GM23338 (cell line): Measurements from ENCODE around the gene ADIPOQ. TPM values are rescaled to one million over a fixed set of nuclear protein-coding genes. Genes with fewer than 3 reads are reported as not detected.
A peak's percentile ranks its signal among the peaks of the same experiment; 100 is the strongest.
"Not testable (repeated sequence)": the region's sequence is repeated elsewhere in the genome, so short reads cannot be mapped to it uniquely, and the experiment has no call there.

Experiments used
- ATAC-seq: fragments of 200-7000 bp; cut with Tn5 transposase; 3 replicates; pipeline ENCODE4 v1.9.1; 2020
- DNase-seq: peaks from one replicate; pipeline ENCODE4 v3.0.0-alpha.2; 2015; ENCODE audit warnings: low spot score
- H2AFZ ChIP-seq: fragments of 200-600 bp; sonication (generic); 2 replicates; pipeline ENCODE4 v1.8.0; 2016; ENCODE audit warnings: antibody characterized with exemption, mild to moderate bottlenecking, moderate library complexity
- H3F3A ChIP-seq: fragments of 200-600 bp; sonication (generic); replicated peaks from 2 replicates; pipeline ENCODE4 v1.8.0; 2017; ENCODE audit warnings: antibody characterized with exemption, mixed run types, low read depth
- H3K27ac ChIP-seq: fragments of 200-600 bp; sonication (generic); 2 replicates; pipeline ENCODE4 v1.6.1; 2016; ENCODE audit warnings: low read depth
- H3K27me3 ChIP-seq: fragments of 200-600 bp; sonication (generic); 2 replicates; pipeline ENCODE4 v1.8.0; 2016; ENCODE audit warnings: mild to moderate bottlenecking, mixed run types, moderate library complexity; ENCODE audit not compliant: insufficient read depth
- H3K36me3 ChIP-seq: fragments of 200-600 bp; sonication (generic); 2 replicates; pipeline ENCODE4 v1.8.0; 2016; ENCODE audit warnings: mild to moderate bottlenecking; ENCODE audit not compliant: insufficient read depth
- H3K4me1 ChIP-seq: fragments of 200-600 bp; sonication (generic); 2 replicates; pipeline ENCODE4 v1.8.0; 2016; ENCODE audit warnings: mild to moderate bottlenecking, moderate library complexity; ENCODE audit not compliant: insufficient read depth
- H3K4me2 ChIP-seq: fragments of 200-600 bp; sonication (generic); 2 replicates; pipeline ENCODE4 v1.7.1; 2017; ENCODE audit warnings: mixed run types
- H3K4me3 ChIP-seq: fragments of 200-600 bp; sonication (generic); 2 replicates; pipeline ENCODE4 v1.6.1; 2016; ENCODE audit warnings: mixed run types
- H3K79me2 ChIP-seq: fragments of 200-600 bp; sonication (generic); replicated peaks from 2 replicates; pipeline ENCODE4 v1.8.0; 2017; ENCODE audit warnings: mild to moderate bottlenecking; ENCODE audit not compliant: insufficient read depth
- H3K9me2 ChIP-seq: fragments of 200-600 bp; sonication (generic); 2 replicates; pipeline ENCODE4 v1.8.0; 2017; ENCODE audit not compliant: insufficient read depth
- H4K20me1 ChIP-seq: fragments of 200-600 bp; sonication (generic); replicated peaks from 2 replicates; pipeline ENCODE4 v1.8.0; 2017; ENCODE audit warnings: mild to moderate bottlenecking; ENCODE audit not compliant: insufficient read depth
- H3K27ac Mint-ChIP-seq: 2 replicates; pipeline ENCODE4 v1.8.0; 2020; ENCODE audit warnings: inconsistent platforms, mild to moderate bottlenecking, moderate library complexity, mixed read lengths
- H3K27me3 Mint-ChIP-seq: 3 replicates; pipeline ENCODE4 v1.8.0; 2022; ENCODE audit warnings: low read depth, mild to moderate bottlenecking, moderate library complexity, mixed read lengths, inconsistent platforms; ENCODE audit not compliant: insufficient read depth, poor library complexity
- H3K36me3 Mint-ChIP-seq: 3 replicates; pipeline ENCODE4 v1.8.0; 2021; ENCODE audit warnings: low read depth, mild to moderate bottlenecking, inconsistent platforms, moderate library complexity, mixed read lengths
- H3K4me1 Mint-ChIP-seq: 3 replicates; pipeline ENCODE4 v1.8.0; 2020; ENCODE audit warnings: mild to moderate bottlenecking, inconsistent platforms, mixed read lengths
- H3K4me3 Mint-ChIP-seq: 3 replicates; pipeline ENCODE4 v1.8.0; 2021; ENCODE audit warnings: moderate library complexity, mild to moderate bottlenecking, inconsistent platforms, mixed read lengths
- H3K9me3 Mint-ChIP-seq: 3 replicates; pipeline ENCODE4 v1.8.0; 2020; ENCODE audit warnings: moderate library complexity, mild to moderate bottlenecking, inconsistent platforms, mixed read lengths
- ETS1 ChIP-seq: IDR thresholded peaks from 2 replicates; pipeline ENCODE4 v1.6.1; 2016; ENCODE audit warnings: antibody characterized with exemption
- NANOG ChIP-seq: IDR thresholded peaks from 2 replicates; pipeline ENCODE4 v1.6.1; 2016; ENCODE audit warnings: antibody characterized with exemption, borderline replicate concordance
- POLR2AphosphoS5 ChIP-seq: IDR thresholded peaks from 2 replicates; pipeline ENCODE4 v1.6.1; 2016; ENCODE audit warnings: antibody characterized with exemption, low read depth
- STAT1 ChIP-seq: IDR thresholded peaks from one replicate; pipeline ENCODE4 v1.6.1; 2016; ENCODE audit warnings: antibody characterized with exemption; ENCODE audit not compliant: unreplicated experiment
- ZNF462 ChIP-seq: fragments of 250-450 bp; sonication (Bioruptor Pico); IDR thresholded peaks from 2 replicates; pipeline ENCODE4 v1.5.0; 2020; ENCODE audit warnings: mild to moderate bottlenecking, moderate library complexity
- polyA plus RNA-seq: library from polyadenylated mRNA; unstranded; fragments of >200 nt; fragmentation: Nextera tagmentation; extraction: Ambion mirVana; gene quantifications from 2 replicates; pipeline ENCODE4 v1.2.1, GENCODE V29; 2016
- total RNA-seq: library from RNA; depleted of rRNA; stranded (reverse); fragments of >200 nt; shearing (Covaris generic); gene quantifications from 2 replicates; pipeline ENCODE4 v1.2.3, GENCODE V29; 2014
- TF ChIP-seq, protein P1 (sequence below), 2 experiments: fragments of 200-600 bp in 1 of 2; sonication (generic) in 1 of 2; conservative IDR thresholded peaks; 2 replicates each; pipeline versions ENCODE4 v1.5.1 to v1.6.1; 2016 to 2017; ENCODE audit warnings: antibody characterized with exemption in 2 of 2, low read depth in 2 of 2, mild to moderate bottlenecking in 2 of 2, moderate library complexity in 1 of 2

ADIPOQ gene
- total and polyA plus RNA-seq, 2 experiments from 2014 or later, result not detected

DNA sequence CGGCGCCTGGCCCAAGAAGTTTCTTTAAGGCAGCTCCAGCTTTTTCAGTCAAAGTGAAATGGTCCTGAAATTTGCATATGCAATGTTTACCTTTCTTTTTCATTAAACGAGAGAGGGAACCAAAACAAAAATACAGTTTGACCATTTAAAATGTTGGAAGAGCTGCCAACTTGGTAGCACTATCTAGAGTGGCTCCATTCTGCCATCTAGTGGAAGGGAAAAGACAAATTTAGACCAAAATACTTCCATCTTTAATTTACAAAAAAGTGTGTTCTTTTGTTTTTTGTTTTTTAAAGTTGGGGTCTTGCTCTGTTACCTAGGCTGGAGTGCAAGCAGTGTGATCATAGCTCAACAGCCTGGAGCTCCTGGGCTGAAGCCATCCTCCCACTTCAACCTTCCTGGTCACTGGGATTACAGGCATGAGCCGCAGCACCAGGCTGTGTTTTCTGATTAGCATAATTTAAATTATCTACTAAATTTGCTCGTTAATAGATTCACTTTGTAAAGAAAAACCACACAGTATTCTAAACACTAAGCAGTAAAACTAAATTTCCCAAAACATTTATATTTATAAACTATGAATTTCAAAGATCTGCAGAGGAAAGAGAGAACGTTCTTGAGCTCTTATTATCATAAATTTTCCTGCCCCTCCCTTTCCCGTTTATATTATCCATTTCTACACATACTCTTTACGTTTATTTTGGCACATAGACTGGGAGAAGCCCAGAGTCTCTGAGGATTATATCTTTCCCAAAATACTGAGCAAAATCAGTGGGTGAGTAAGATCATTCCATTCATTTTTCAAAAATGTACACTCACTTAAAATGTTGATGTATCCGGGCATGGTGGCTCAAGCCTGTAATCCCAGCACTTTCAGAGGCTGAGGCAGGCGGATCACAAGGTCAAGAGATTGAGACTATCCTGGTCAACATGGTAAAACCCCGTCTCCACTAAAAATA, 20.8 kb upstream of the ADIPOQ start:
- H3K9me3 Mint-ChIP-seq, result no peaks in the 10 kb centered on the region
- H4K20me1 ChIP-seq, result peaks cover 5% of the 10 kb centered on the region
- no peak overlapping the region for H2AFZ ChIP-seq
- H3K4me3 Mint-ChIP-seq, result no peak overlapping the region
- H3K27ac ChIP-seq, result no peak overlapping the region
- no peaks in the 10 kb centered on the region for H3K79me2 ChIP-seq
- H3K27me3 Mint-ChIP-seq, result peaks cover 15% of the 10 kb centered on the region
- H3K36me3 Mint-ChIP-seq, result no peaks in the 10 kb centered on the region
- no peaks in the 10 kb centered on the region for H3K9me2 ChIP-seq
- H3K27ac Mint-ChIP-seq, result peak overlapping the region; percentile 78; the same call in 1 of the 2 replicates
- TF ChIP-seq, protein P1, sequence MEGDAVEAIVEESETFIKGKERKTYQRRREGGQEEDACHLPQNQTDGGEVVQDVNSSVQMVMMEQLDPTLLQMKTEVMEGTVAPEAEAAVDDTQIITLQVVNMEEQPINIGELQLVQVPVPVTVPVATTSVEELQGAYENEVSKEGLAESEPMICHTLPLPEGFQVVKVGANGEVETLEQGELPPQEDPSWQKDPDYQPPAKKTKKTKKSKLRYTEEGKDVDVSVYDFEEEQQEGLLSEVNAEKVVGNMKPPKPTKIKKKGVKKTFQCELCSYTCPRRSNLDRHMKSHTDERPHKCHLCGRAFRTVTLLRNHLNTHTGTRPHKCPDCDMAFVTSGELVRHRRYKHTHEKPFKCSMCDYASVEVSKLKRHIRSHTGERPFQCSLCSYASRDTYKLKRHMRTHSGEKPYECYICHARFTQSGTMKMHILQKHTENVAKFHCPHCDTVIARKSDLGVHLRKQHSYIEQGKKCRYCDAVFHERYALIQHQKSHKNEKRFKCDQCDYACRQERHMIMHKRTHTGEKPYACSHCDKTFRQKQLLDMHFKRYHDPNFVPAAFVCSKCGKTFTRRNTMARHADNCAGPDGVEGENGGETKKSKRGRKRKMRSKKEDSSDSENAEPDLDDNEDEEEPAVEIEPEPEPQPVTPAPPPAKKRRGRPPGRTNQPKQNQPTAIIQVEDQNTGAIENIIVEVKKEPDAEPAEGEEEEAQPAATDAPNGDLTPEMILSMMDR (conservative IDR thresholded peaks at IDR 0.05; ENCODE audit: low read depth in 2 of 2), result peak; percentile 74 to 86
- no peak for TF ChIP-seq NANOG
- H3K4me1 ChIP-seq, result peaks cover 21% of the 10 kb centered on the region
- ATAC-seq, result no peak
- peaks cover 5% of the 10 kb centered on the region; the same call in 1 of the 2 replicates for H3F3A ChIP-seq
- peak; percentile 85 for DNase-seq
- H3K4me1 Mint-ChIP-seq, result peaks cover 25% of the 10 kb centered on the region
- H3K36me3 ChIP-seq, result no peaks in the 10 kb centered on the region
- no peak overlapping the region for H3K4me3 ChIP-seq
- H3K27me3 ChIP-seq, result peaks cover 28% of the 10 kb centered on the region
- no peak overlapping the region for H3K4me2 ChIP-seq

DNA sequence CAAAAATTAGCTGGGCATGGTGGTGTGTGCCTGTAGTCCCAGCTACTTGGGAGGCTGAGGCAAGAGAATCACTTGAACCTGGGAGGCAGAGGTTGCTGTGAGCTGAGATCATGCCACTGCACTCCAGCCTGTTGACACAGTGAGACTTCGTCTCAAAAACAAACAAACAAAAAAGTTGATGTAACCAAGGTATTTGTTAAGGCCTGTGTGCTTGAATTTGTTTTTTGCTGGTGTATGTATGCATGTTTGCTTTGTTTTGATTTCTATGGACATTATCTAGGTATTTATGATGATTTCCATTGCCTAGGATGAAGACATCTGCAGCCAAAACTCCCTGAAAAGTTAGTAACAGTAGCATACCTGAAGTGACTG, 20.1 kb upstream of the ADIPOQ start:
- H3K36me3 ChIP-seq, H3K27ac ChIP-seq, H3K27ac Mint-ChIP-seq, H3K79me2 ChIP-seq, ATAC-seq, H3F3A ChIP-seq, H3K9me2 ChIP-seq, H3K36me3 Mint-ChIP-seq, H4K20me1 ChIP-seq, H3K4me2 ChIP-seq, DNase-seq, H3K4me3 Mint-ChIP-seq, H2AFZ ChIP-seq, H3K9me3 Mint-ChIP-seq, H3K4me3 ChIP-seq: not testable (repeated sequence)
- Mint-ChIP-seq H3K4me1 (peaks cover 25% of the 10 kb centered on the region), H3K27me3 (peaks cover 16% of the 10 kb centered on the region)
- Histone ChIP-seq H3K27me3 (peaks cover 31% of the 10 kb centered on the region), H3K4me1 (peaks cover 21% of the 10 kb centered on the region)

GRCh38 chr3:186823386-186823785, 19.1 kb upstream of the ADIPOQ start:
- Histone ChIP-seq H3K9me2 (no peaks in the 10 kb centered on the region), H3K27ac (no peak overlapping the region), H3K36me3 (no peaks in the 10 kb centered on the region), H4K20me1 (peaks cover 5% of the 10 kb centered on the region), H3F3A (peaks cover 5% of the 10 kb centered on the region; the same call in 1 of the 2 replicates), H2AFZ (no peak overlapping the region), H3K4me2 (no peak overlapping the region), H3K4me3 (no peak overlapping the region), H3K27me3 (peaks cover 40% of the 10 kb centered on the region), H3K4me1 (peaks cover 21% of the 10 kb centered on the region), H3K79me2 (no peaks in the 10 kb centered on the region)
- H3K9me3 Mint-ChIP-seq, result no peaks in the 10 kb centered on the region
- H3K27me3 Mint-ChIP-seq, result peaks cover 23% of the 10 kb centered on the region
- H3K4me1 Mint-ChIP-seq, result peaks cover 25% of the 10 kb centered on the region
- ATAC-seq, result no peak
- no peak for DNase-seq
- no peak overlapping the region for H3K4me3 Mint-ChIP-seq
- H3K27ac Mint-ChIP-seq, result no peak overlapping the region
- H3K36me3 Mint-ChIP-seq, result no peaks in the 10 kb centered on the region
- TF ChIP-seq ZNF462 (CRISPR knock-in tag) (no peak), NANOG (no peak), POLR2AphosphoS5 (no peak), ETS1 (no peak), STAT1 (no peak)
